Liver (tissue), 9 donors: ENCODE measurements around the gene GLI2. TPM values are rescaled to one million over a fixed set of nuclear protein-coding genes. Genes with fewer than 3 reads are reported as not detected.

Source experiments
- DNase-seq: peaks from one replicate; pipeline ENCODE4 v3.0.0-alpha.2; 2017; ENCODE audit warnings: low spot score
- H3K27ac ChIP-seq, 2 donors: one replicate each; pipeline ENCODE4 v1.7.0; 2013; ENCODE audit warnings: inconsistent platforms in 2 of 2, low read length in 2 of 2, control low read depth in 1 of 2, low read depth in 1 of 2, mild to moderate bottlenecking in 1 of 2
- H3K27me3 ChIP-seq, 4 donors: one replicate each; pipeline versions ENCODE4 v1.6.1 to v1.7.0; 2013; ENCODE audit warnings: low read length in 3 of 4, inconsistent platforms in 1 of 4, mild to moderate bottlenecking in 1 of 4, moderate library complexity in 1 of 4; ENCODE audit not compliant: control insufficient read depth in 4 of 4, insufficient read depth in 4 of 4
- H3K36me3 ChIP-seq, 4 donors: one replicate each; pipeline versions ENCODE4 v1.6.1 to v1.7.0; 2013; ENCODE audit warnings: low read length in 3 of 4, mild to moderate bottlenecking in 3 of 4, low read depth in 1 of 4, moderate library complexity in 1 of 4; ENCODE audit not compliant: control insufficient read depth in 4 of 4, insufficient read depth in 3 of 4
- H3K4me1 ChIP-seq, 4 donors: one replicate each; pipeline versions ENCODE4 v1.6.1 to v1.7.0; 2013; ENCODE audit warnings: low read length in 3 of 4, mild to moderate bottlenecking in 3 of 4, moderate library complexity in 1 of 4; ENCODE audit not compliant: control insufficient read depth in 4 of 4, insufficient read depth in 4 of 4
- H3K4me3 ChIP-seq, 3 donors: one replicate each; pipeline versions ENCODE4 v1.6.1 to v1.7.0; 2013; ENCODE audit warnings: low read length in 3 of 3, control low read depth in 1 of 3, low read depth in 1 of 3, mild to moderate bottlenecking in 1 of 3
- H3K9ac ChIP-seq, 2 donors: one replicate each; pipeline ENCODE4 v1.7.0; 2013; ENCODE audit warnings: low read length in 2 of 2, mild to moderate bottlenecking in 2 of 2, moderate library complexity in 2 of 2, control low read depth in 1 of 2, low read depth in 1 of 2
- H3K9me3 ChIP-seq, 4 donors: one replicate each; pipeline versions ENCODE4 v1.6.1 to v1.7.0; 2013; ENCODE audit warnings: low read length in 3 of 4; ENCODE audit not compliant: control insufficient read depth in 4 of 4
- ATF3 ChIP-seq: IDR thresholded peaks from 2 replicates; pipeline ENCODE4 v1.6.1; 2016; ENCODE audit warnings: antibody characterized with exemption
- EGR1 ChIP-seq, 2 donors: IDR thresholded peaks; 2 replicates each; pipeline ENCODE4 v1.6.1; 2016 to 2018; ENCODE audit warnings: antibody characterized with exemption in 2 of 2, low read depth in 2 of 2
- FOXA1 ChIP-seq: IDR thresholded peaks from 2 replicates; pipeline ENCODE4 v1.6.1; 2016; ENCODE audit warnings: antibody characterized with exemption
- FOXA2 ChIP-seq: IDR thresholded peaks from 2 replicates; pipeline ENCODE4 v1.6.1; 2016; ENCODE audit warnings: antibody characterized with exemption
- HNF4A ChIP-seq, 2 donors: conservative IDR thresholded peaks; 2 replicates each; pipeline ENCODE4 v1.6.1; 2016; ENCODE audit warnings: antibody characterized with exemption in 2 of 2, mild to moderate bottlenecking in 2 of 2
- HNF4G ChIP-seq: IDR thresholded peaks from 2 replicates; pipeline ENCODE4 v1.6.1; 2016; ENCODE audit warnings: antibody characterized with exemption
- JUND ChIP-seq, 2 donors: IDR thresholded peaks; 2 replicates each; pipeline ENCODE4 v1.6.1; 2016; ENCODE audit warnings: antibody characterized with exemption in 2 of 2
- NR2F2 ChIP-seq: IDR thresholded peaks from 2 replicates; pipeline ENCODE4 v1.6.1; 2016; ENCODE audit warnings: antibody characterized with exemption
- RAD21 ChIP-seq, 2 donors: IDR thresholded peaks; 2 replicates each; pipeline ENCODE4 v1.6.1; 2016; ENCODE audit warnings: antibody characterized with exemption in 2 of 2, mild to moderate bottlenecking in 2 of 2
- RXRA ChIP-seq, 2 donors: IDR thresholded peaks; 2 replicates each; pipeline ENCODE4 v1.6.1; 2017 to 2018; ENCODE audit warnings: antibody characterized with exemption in 2 of 2, mild to moderate bottlenecking in 1 of 2
- TAF1 ChIP-seq: conservative IDR thresholded peaks from 2 replicates; pipeline ENCODE4 v1.6.1; 2016; ENCODE audit warnings: antibody characterized with exemption, mild to moderate bottlenecking
- WGBS: extraction: QIAGEN DNeasy Blood & Tissue Kit; methylation state at CpG from one replicate; pipeline ENCODE4 v1.1.7; 2013; 5-methylcytosine and 5-hydroxymethylcytosine counted together
- polyA plus RNA-seq, 2 donors: library from polyadenylated mRNA; stranded (reverse) in 1 of 2; unstranded in 1 of 2; fragments of 200-250 nt in 1 of 2; fragments of >200 nt in 1 of 2; fragmentation: Nextera tagmentation in 1 of 2; extraction: Ambion mirVana in 1 of 2; gene quantifications; one replicate each; pipeline versions ENCODE4 v1.2.1 to v1.2.3, GENCODE V29; 2013 to 2015
- total RNA-seq, 2 donors: library from RNA; depleted of rRNA; stranded (reverse); fragments of >200 nt; gene quantifications; one replicate each; pipeline ENCODE4 v1.2.3, GENCODE V29; 2014
- TF ChIP-seq, protein P1 (sequence below): IDR thresholded peaks from 2 replicates; pipeline ENCODE4 v1.6.1; 2016; ENCODE audit warnings: antibody characterized with exemption
- TF ChIP-seq, protein P2 (sequence below): IDR thresholded peaks from 2 replicates; pipeline ENCODE4 v1.6.1; 2016; ENCODE audit warnings: antibody characterized with exemption
- TF ChIP-seq, protein P3 (sequence below): fragments of 150-350 bp; IDR thresholded peaks from 2 replicates; pipeline ENCODE4 v1.5.1; 2017; ENCODE audit warnings: improper control_type of control experiment, low read depth, low read length; ENCODE audit not compliant: missing input control
- donor health status: healthy.
- donor health status: healthy.
- donor health status: healthy.
- donor health status: healthy.
- donor health status: healthy.

GLI2 gene
- total and polyA plus RNA-seq, 4 donors = 0.04 to 0.16 (median 0.11) TPM

GRCh38 chr2:120748741-120749140 is 13.1 kb downstream of the GLI2 start (continued):
- TF ChIP-seq, protein P1, sequence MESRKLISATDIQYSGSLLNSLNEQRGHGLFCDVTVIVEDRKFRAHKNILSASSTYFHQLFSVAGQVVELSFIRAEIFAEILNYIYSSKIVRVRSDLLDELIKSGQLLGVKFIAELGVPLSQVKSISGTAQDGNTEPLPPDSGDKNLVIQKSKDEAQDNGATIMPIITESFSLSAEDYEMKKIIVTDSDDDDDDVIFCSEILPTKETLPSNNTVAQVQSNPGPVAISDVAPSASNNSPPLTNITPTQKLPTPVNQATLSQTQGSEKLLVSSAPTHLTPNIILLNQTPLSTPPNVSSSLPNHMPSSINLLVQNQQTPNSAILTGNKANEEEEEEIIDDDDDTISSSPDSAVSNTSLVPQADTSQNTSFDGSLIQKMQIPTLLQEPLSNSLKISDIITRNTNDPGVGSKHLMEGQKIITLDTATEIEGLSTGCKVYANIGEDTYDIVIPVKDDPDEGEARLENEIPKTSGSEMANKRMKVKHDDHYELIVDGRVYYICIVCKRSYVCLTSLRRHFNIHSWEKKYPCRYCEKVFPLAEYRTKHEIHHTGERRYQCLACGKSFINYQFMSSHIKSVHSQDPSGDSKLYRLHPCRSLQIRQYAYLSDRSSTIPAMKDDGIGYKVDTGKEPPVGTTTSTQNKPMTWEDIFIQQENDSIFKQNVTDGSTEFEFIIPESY = no peak
- no peak for TF ChIP-seq ATF3
- TF ChIP-seq FOXA1 = no peak

- H3K4me1 ChIP-seq = no peaks in the 10 kb centered on the region
- H3K27ac ChIP-seq = no peak overlapping the region
- peak; percentile 17 for DNase-seq
- no peaks in the 10 kb centered on the region for H3K9me3 ChIP-seq
- H3K9ac ChIP-seq = no peak overlapping the region
- WGBS = 59% methylated on average over 11 of the region's 11 CpGs
- H3K4me3 ChIP-seq = no peak overlapping the region
- H3K36me3 ChIP-seq = no peaks in the 10 kb centered on the region
- H3K27me3 ChIP-seq = no peaks in the 10 kb centered on the region
- TF ChIP-seq ATF3 (no peak), JUND (IDR thresholded peaks at IDR 0.05) (no peak), HNF4A (conservative IDR thresholded peaks at IDR 0.05) (no peak), FOXA1 (no peak), RAD21 (IDR thresholded peaks at IDR 0.05) (no peak), FOXA2 (no peak), HNF4G (no peak), EGR1 (IDR thresholded peaks at IDR 0.05; ENCODE audit: low read depth in 2 of 2) (no peak)
- TF ChIP-seq, protein P2, sequence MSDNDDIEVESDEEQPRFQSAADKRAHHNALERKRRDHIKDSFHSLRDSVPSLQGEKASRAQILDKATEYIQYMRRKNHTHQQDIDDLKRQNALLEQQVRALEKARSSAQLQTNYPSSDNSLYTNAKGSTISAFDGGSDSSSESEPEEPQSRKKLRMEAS = no peak
- TF ChIP-seq, protein P3, sequence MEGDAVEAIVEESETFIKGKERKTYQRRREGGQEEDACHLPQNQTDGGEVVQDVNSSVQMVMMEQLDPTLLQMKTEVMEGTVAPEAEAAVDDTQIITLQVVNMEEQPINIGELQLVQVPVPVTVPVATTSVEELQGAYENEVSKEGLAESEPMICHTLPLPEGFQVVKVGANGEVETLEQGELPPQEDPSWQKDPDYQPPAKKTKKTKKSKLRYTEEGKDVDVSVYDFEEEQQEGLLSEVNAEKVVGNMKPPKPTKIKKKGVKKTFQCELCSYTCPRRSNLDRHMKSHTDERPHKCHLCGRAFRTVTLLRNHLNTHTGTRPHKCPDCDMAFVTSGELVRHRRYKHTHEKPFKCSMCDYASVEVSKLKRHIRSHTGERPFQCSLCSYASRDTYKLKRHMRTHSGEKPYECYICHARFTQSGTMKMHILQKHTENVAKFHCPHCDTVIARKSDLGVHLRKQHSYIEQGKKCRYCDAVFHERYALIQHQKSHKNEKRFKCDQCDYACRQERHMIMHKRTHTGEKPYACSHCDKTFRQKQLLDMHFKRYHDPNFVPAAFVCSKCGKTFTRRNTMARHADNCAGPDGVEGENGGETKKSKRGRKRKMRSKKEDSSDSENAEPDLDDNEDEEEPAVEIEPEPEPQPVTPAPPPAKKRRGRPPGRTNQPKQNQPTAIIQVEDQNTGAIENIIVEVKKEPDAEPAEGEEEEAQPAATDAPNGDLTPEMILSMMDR = no peak
Observed at GRCh38 chr2:120749506-120750431, 14.1 kb downstream of the GLI2 start.

GRCh38 chr2:120750488-120751210 is 15.0 kb downstream of the GLI2 start:
- no peaks in the 10 kb centered on the region for H3K9me3 ChIP-seq
- H3K36me3 ChIP-seq = no peaks in the 10 kb centered on the region
- TF ChIP-seq, protein P3 = no peak
- no peak for TF ChIP-seq TAF1
- no peak for TF ChIP-seq RXRA (IDR thresholded peaks at IDR 0.05)
- TF ChIP-seq EGR1 (IDR thresholded peaks at IDR 0.05; ENCODE audit: low read depth in 2 of 2) = no peak
- no peak for TF ChIP-seq HNF4G
- TF ChIP-seq ATF3 = no peak
- TF ChIP-seq HNF4A (conservative IDR thresholded peaks at IDR 0.05) = no peak
- TF ChIP-seq JUND (IDR thresholded peaks at IDR 0.05) = no peak
- no peak for TF ChIP-seq RAD21 (IDR thresholded peaks at IDR 0.05)
- TF ChIP-seq, protein P1 = no peak
- no peak for TF ChIP-seq FOXA1
- TF ChIP-seq NR2F2 = no peak
- no peaks in the 10 kb centered on the region for H3K4me1 ChIP-seq
- H3K27ac ChIP-seq = no peak overlapping the region
- DNase-seq = peak; percentile 32
- H3K4me3 ChIP-seq = no peak overlapping the region
- WGBS = 83% methylated on average over 13 of the region's 13 CpGs
- H3K27me3 ChIP-seq = no peaks in the 10 kb centered on the region
- H3K9ac ChIP-seq = no peak overlapping the region
